ENCODE measurements around the gene CMTM6.
"Not testable (repeated sequence)": the region's sequence is repeated elsewhere in the genome, so short reads cannot be mapped to it uniquely, and the experiment has no call there.

CMTM6 gene

GRCh38 chr3:32487781-32488473 lies 14.7 kb downstream of the CMTM6 start:
- Mint-ChIP-seq H3K4me3 (no peak overlapping the region), H3K4me1 (peaks cover 9% of the 10 kb centered on the region), H3K27ac (no peak overlapping the region), H3K9me3 (no peaks in the 10 kb centered on the region), H3K27me3 (no peaks in the 10 kb centered on the region)
- DNase-seq: no peak
- no peak for ATAC-seq

GRCh38 chr3:32484436-32484835 lies 18.2 kb downstream of the CMTM6 start:
- peaks cover 17% of the 10 kb centered on the region for H3K4me1 Mint-ChIP-seq
- H3K9me3 Mint-ChIP-seq: no peaks in the 10 kb centered on the region
- no peak overlapping the region for H3K4me3 Mint-ChIP-seq
- DNase-seq (no peak), ATAC-seq (no peak)
- H3K27me3 Mint-ChIP-seq: no peaks in the 10 kb centered on the region
- no peak overlapping the region for H3K27ac Mint-ChIP-seq

DNA sequence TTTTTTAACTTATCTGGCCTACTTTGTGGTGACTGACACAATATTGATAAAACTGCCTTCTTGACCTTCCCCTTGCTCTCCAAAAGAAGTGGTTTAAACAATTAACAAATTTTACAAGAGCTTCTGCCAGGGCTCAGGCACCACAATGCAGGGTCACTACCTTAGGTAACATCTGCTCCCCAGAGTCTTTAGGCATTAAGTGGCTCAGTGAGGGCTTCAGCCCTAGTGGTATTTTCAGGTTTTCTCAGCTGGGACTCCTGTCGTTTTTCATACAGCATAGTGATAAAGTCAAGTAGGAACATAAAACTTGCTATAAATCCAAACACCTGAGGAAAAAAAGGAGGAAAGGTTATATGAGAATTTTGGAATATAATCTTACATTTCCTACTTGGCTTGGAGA lies 18.9 kb downstream of the CMTM6 start:
- Mint-ChIP-seq H3K4me1 (peaks cover 17% of the 10 kb centered on the region), H3K27ac (peak overlapping the region in 1 of 2 donors; percentile 79), H3K9me3 (no peaks in the 10 kb centered on the region), H3K27me3 (no peaks in the 10 kb centered on the region), H3K4me3 (no peak overlapping the region)
- DNase-seq (no peak), ATAC-seq (no peak)

- no peak overlapping the region for H3K27ac Mint-ChIP-seq
- no peak overlapping the region for H3K4me3 Mint-ChIP-seq
- no peak for DNase-seq
- no peaks in the 10 kb centered on the region for H3K9me3 Mint-ChIP-seq
- ATAC-seq: no peak
- H3K27me3 Mint-ChIP-seq: no peaks in the 10 kb centered on the region
- peaks cover 23% of the 10 kb centered on the region for H3K4me1 Mint-ChIP-seq
Observed at GRCh38 chr3:32482693-32483092, 20.0 kb downstream of the CMTM6 start.

GRCh38 chr3:32481791-32482631 lies 20.6 kb downstream of the CMTM6 start:
- Mint-ChIP-seq H3K4me1 (peaks cover 23% of the 10 kb centered on the region), H3K9me3 (no peaks in the 10 kb centered on the region), H3K27ac (no peak overlapping the region), H3K4me3 (no peak overlapping the region), H3K27me3 (no peaks in the 10 kb centered on the region)
- ATAC-seq: peak; percentile 92
- no peak for DNase-seq

DNA sequence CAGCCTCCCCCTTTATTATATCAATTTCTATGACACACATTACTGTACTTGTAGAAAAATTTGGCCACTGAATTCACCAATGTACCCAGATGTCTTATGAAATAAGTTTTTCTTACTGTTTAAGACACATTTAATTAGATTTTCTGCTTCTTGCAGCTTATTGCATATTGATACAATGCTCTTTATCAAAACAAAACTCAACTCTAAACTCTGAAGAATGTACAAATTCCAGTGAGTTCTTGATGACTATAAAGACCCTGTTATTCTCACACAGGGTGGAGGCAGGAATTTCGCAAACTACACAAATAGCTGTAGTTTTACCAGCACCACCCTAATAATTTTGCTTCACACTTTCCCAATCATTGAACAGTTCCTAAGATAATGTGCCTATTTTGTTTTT lies 22.0 kb downstream of the CMTM6 start:
- no peak for DNase-seq
- Mint-ChIP-seq H3K27me3 (no peaks in the 10 kb centered on the region), H3K9me3 (no peaks in the 10 kb centered on the region), H3K4me1 (peaks cover 23% of the 10 kb centered on the region), H3K4me3 (no peak overlapping the region), H3K27ac (no peak overlapping the region)
- no peak for ATAC-seq

DNA sequence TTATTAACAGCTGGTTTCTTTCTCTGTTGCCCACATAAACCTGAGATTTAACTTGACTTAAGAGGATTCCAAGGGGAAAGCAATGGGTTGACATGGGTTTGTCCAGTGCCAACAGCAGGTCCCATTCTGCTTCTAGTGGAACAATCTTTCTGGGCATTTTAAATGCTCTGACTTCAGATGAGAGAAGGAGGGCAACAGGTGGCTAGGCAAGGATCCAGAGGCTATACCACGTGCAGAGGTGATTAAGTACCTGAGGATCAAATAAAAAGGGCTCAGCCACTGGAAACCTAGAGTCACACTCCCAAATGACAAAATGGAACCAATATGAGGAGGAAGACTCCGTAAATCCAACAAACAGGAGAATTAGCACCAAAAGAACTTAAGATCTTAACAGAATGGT lies 28.5 kb downstream of the CMTM6 start:
- DNase-seq (no peak), ATAC-seq (no peak)
- peaks cover 41% of the 10 kb centered on the region for H3K4me1 Mint-ChIP-seq
- H3K27ac Mint-ChIP-seq: no peak overlapping the region
- no peak overlapping the region for H3K4me3 Mint-ChIP-seq
- H3K9me3 Mint-ChIP-seq: no peaks in the 10 kb centered on the region
- no peaks in the 10 kb centered on the region for H3K27me3 Mint-ChIP-seq

DNA sequence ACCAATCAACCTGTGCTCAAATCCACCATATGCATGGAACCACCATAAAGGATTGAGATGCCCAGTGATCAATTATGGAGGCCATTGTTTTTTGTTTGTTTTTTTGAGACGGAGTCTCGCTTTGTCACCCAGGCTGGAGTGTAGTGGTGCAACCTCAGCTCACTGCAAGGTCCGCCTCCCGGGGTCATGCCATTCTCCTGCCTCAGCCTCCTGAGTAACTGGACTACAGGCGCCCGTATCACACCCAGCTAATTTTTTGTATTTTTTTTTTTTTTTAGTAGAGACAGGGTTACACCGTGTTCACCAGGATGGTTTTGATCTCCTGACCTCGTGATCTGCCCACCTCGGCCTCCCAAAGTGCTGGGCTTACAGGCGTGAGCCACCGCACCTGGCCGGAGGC lies 30.5 kb downstream of the CMTM6 start:
- peaks cover 48% of the 10 kb centered on the region for H3K4me1 Mint-ChIP-seq
- ATAC-seq, H3K9me3 Mint-ChIP-seq, H3K27me3 Mint-ChIP-seq, DNase-seq, H3K4me3 Mint-ChIP-seq, H3K27ac Mint-ChIP-seq: not testable (repeated sequence)

GRCh38 chr3:32471246-32471645 lies 31.4 kb downstream of the CMTM6 start:
- Mint-ChIP-seq H3K4me3 (no peak overlapping the region), H3K27me3 (no peaks in the 10 kb centered on the region)
- DNase-seq: no peak

DNA sequence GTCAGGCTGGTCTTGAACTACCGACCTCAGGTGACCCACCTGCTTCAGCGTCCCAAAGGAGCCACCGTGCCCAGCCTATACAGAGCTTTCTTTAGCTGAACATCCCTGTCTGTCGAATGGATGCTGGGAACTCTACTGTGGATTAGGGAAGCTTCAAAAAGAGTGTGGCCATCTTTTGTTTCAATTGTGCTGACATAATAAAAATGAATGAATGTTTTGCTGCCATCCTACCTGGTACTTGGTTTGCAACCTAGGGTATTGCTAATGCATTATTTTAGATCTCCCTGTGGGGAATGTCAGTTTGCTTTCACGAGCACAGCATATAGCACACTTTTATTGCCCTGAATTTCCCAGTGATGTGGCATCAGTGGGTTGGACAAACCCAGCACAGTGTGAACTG lies 32.3 kb downstream of the CMTM6 start:
- no peaks in the 10 kb centered on the region for H3K9me3 Mint-ChIP-seq
- no peak for ATAC-seq
- peak overlapping the region in 1 of 2 donors; percentile 88 for H3K27ac Mint-ChIP-seq
- H3K27me3 Mint-ChIP-seq: no peaks in the 10 kb centered on the region
- H3K4me3 Mint-ChIP-seq: no peak overlapping the region
- peaks cover 63% of the 10 kb centered on the region for H3K4me1 Mint-ChIP-seq
- no peak for DNase-seq

More at GRCh38 chr3:32471246-32471645, 31.4 kb downstream of the CMTM6 start:
- ATAC-seq: no peak
- H3K4me1 Mint-ChIP-seq: peaks cover 54% of the 10 kb centered on the region
- H3K27ac Mint-ChIP-seq: peak overlapping the region in 1 of 2 donors; percentile 46
- H3K9me3 Mint-ChIP-seq: no peaks in the 10 kb centered on the region

DNA sequence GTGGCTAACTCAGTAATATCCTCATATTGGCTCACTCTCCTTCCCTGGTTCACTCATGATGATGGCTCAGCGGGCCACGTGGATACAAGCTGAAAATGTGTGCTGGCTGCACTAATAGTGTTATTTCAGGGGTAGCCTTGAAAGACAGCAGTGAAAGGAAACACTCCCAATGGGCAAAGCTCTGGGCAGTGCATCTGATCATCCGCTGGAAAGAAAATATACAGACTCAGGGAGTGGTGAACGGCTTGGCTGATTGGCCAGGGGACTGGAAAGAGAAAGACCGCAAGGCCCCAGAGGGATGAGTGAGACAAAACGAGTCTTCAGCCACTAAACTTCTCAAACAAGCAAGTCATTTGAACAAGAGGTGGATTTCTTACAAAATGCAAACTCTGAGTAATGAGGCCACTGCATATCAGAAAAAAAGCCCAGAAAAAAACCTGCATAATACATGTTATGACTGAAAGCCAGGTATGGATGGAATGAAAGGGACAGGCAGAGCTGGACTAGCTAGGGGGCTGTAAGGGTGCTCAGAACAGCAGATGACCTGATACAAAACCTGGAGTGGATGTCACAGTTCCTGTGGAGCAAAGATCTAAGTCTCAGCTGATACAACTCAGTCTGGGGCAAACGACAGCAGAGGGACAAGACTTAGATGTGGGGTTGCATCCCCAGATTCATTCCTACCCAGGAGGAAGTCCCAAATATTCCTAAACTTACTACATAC lies 33.3 kb downstream of the CMTM6 start:
- Mint-ChIP-seq H3K27ac (no peak overlapping the region), H3K4me1 (peaks cover 66% of the 10 kb centered on the region)
- peak; percentile 72 for ATAC-seq

GRCh38 chr3:32467333-32468070 lies 35.1 kb downstream of the CMTM6 start:
- H3K9me3 Mint-ChIP-seq: no peaks in the 10 kb centered on the region
- peak; percentile 79 for ATAC-seq

More for the DNA sequence above, 33.3 kb downstream of the CMTM6 start:
- Mint-ChIP-seq H3K4me3 (no peak overlapping the region), H3K27me3 (no peaks in the 10 kb centered on the region), H3K9me3 (no peaks in the 10 kb centered on the region)
- DNase-seq: no peak

GRCh38 chr3:32466808-32467207 lies 35.8 kb downstream of the CMTM6 start:
- not testable (repeated sequence) for ATAC-seq, H3K27ac Mint-ChIP-seq, H3K27me3 Mint-ChIP-seq, H3K9me3 Mint-ChIP-seq, DNase-seq
- H3K4me1 Mint-ChIP-seq: peaks cover 56% of the 10 kb centered on the region
- peak overlapping the region in 1 of 2 donors; percentile 40 for H3K4me3 Mint-ChIP-seq

More at GRCh38 chr3:32467333-32468070, 35.1 kb downstream of the CMTM6 start:
- Mint-ChIP-seq H3K4me3 (peak overlapping the region; percentile 25 to 62), H3K27ac (peak overlapping the region in 1 of 2 donors; percentile 38), H3K27me3 (no peaks in the 10 kb centered on the region), H3K4me1 (peaks cover 59% of the 10 kb centered on the region)
- DNase-seq: peak; percentile 74 to 82

DNA sequence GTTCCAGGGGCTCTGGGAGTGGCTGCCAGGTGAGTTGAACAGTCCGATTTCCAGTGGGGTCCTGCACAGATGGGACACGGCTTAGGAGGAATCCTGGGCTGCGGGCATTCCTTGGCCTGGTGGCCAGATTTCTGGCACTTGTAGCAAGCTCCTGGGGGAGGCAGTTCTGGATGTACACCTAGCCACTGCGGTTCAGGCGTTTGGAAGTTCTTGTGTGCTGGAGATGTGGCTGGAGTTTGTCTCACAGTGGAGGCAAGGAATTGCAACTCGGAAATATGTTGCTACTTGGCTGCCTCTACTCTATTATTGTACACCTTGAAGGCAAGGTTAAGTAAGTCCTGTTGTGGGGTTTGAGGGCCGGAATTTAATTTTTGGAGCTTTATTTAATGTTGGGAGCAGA lies 37.9 kb downstream of the CMTM6 start:
- ATAC-seq, H3K4me3 Mint-ChIP-seq, DNase-seq, H3K9me3 Mint-ChIP-seq, H3K27me3 Mint-ChIP-seq: not testable (repeated sequence)
- Mint-ChIP-seq H3K4me1 (peaks cover 36% of the 10 kb centered on the region), H3K27ac (peak overlapping the region in 1 of 2 donors; percentile 9)

GRCh38 chr3:32463415-32463814 lies 39.2 kb downstream of the CMTM6 start:
- H3K4me1 Mint-ChIP-seq: peaks cover 28% of the 10 kb centered on the region
- not testable (repeated sequence) for H3K9me3 Mint-ChIP-seq, H3K4me3 Mint-ChIP-seq, ATAC-seq, H3K27me3 Mint-ChIP-seq, DNase-seq, H3K27ac Mint-ChIP-seq

Data from stimulated activated naive CD8-positive, alpha-beta T cell treated with anti-CD3 and anti-CD28 coated beads, Interleukin-15, amount 100 ng/mL, for 72 hours (primary cell).